ENCODE data around the gene YWHAE.

DNA sequence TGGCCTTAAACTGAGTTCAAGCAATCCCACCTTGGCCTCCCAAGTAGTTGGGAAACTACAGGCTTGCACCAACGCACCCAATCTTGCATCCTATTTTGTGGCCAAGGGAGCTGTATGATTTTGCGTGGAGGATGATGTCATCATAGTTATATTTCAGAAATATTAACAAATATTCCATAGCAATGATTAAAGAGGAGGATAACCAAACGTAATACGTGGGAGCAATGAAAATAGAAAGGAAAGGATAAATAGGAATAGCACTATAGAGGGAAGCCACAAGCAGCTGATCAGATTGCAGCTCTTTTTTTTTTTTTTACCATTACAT, 2.2 kb upstream of the YWHAE start:
- TF ChIP-seq, protein P1, sequence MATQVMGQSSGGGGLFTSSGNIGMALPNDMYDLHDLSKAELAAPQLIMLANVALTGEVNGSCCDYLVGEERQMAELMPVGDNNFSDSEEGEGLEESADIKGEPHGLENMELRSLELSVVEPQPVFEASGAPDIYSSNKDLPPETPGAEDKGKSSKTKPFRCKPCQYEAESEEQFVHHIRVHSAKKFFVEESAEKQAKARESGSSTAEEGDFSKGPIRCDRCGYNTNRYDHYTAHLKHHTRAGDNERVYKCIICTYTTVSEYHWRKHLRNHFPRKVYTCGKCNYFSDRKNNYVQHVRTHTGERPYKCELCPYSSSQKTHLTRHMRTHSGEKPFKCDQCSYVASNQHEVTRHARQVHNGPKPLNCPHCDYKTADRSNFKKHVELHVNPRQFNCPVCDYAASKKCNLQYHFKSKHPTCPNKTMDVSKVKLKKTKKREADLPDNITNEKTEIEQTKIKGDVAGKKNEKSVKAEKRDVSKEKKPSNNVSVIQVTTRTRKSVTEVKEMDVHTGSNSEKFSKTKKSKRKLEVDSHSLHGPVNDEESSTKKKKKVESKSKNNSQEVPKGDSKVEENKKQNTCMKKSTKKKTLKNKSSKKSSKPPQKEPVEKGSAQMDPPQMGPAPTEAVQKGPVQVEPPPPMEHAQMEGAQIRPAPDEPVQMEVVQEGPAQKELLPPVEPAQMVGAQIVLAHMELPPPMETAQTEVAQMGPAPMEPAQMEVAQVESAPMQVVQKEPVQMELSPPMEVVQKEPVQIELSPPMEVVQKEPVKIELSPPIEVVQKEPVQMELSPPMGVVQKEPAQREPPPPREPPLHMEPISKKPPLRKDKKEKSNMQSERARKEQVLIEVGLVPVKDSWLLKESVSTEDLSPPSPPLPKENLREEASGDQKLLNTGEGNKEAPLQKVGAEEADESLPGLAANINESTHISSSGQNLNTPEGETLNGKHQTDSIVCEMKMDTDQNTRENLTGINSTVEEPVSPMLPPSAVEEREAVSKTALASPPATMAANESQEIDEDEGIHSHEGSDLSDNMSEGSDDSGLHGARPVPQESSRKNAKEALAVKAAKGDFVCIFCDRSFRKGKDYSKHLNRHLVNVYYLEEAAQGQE (IDR thresholded peaks at IDR 0.05; ENCODE audit: insufficient read depth in 1 of 2, low read depth in 2 of 2, low read length in 1 of 2): no peak
- TF ChIP-seq, protein P2, sequence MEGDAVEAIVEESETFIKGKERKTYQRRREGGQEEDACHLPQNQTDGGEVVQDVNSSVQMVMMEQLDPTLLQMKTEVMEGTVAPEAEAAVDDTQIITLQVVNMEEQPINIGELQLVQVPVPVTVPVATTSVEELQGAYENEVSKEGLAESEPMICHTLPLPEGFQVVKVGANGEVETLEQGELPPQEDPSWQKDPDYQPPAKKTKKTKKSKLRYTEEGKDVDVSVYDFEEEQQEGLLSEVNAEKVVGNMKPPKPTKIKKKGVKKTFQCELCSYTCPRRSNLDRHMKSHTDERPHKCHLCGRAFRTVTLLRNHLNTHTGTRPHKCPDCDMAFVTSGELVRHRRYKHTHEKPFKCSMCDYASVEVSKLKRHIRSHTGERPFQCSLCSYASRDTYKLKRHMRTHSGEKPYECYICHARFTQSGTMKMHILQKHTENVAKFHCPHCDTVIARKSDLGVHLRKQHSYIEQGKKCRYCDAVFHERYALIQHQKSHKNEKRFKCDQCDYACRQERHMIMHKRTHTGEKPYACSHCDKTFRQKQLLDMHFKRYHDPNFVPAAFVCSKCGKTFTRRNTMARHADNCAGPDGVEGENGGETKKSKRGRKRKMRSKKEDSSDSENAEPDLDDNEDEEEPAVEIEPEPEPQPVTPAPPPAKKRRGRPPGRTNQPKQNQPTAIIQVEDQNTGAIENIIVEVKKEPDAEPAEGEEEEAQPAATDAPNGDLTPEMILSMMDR (IDR thresholded peaks at IDR 0.05): no peak
- TF ChIP-seq POLR2AphosphoS5 (IDR thresholded peaks at IDR 0.05; ENCODE audit: low read depth, low read length) (no peak), TCF7L2 (IDR thresholded peaks at IDR 0.05; ENCODE audit: low read depth, low read length) (no peak)

All from Panc1 (cell line).